GM19372 (cell line): ENCODE measurements around the gene HIPK3.
A peak's percentile ranks its signal among the peaks of the same experiment; 100 is the strongest.
"Not testable (repeated sequence)": the region's sequence is repeated elsewhere in the genome, so short reads cannot be mapped to it uniquely, and the experiment has no call there.

Source experiments
- ATAC-seq: cut with Tn5 transposase; IDR thresholded peaks from one replicate; pipeline ENCODE4 v1.9.1; 2021; ENCODE audit warnings: mild to moderate bottlenecking, low read depth, moderate library complexity; ENCODE audit not compliant: unreplicated experiment

The HIPK3 gene

DNA sequence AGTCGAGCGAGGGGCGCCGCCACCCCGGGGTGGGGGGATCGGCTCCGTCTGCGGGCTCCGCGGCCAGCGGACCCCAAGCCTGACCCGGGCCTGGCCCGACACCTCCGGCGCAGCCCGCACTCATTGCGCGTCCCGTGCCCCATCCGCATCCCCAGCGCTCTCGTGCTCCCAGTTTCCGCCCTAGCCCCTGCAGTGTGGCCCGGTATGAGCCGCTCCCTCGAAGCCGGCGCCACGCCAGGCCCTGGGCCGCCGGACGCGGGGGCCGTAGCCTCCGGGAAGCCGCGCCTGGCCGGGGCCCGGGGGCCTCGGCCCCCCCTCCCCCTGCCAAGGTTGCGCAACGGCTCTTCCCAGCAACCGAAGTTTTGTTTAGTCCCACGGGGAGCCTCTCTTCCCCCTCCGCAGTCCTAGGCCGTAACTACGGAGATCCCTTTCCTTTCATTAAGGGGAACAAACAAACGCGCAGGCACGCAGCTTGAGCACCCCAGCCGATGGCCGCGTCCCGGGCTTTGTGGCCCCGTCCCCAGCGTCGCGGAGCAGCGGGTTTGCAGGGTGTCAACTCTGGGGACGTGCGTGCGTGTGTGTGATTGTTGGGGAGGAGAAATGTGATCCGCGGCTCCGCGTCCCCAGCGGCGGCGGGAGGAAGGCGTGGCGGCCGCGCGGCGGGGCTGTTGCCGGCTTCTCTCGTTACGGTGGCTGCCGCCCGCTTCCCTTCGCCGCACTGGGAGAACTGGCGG, 883 bp downstream of the HIPK3 start:
- ATAC-seq, result peak; percentile 36

GRCh38 chr11:33258631-33259205, 1.5 kb downstream of the HIPK3 start:
- peak; percentile 15 for ATAC-seq

DNA sequence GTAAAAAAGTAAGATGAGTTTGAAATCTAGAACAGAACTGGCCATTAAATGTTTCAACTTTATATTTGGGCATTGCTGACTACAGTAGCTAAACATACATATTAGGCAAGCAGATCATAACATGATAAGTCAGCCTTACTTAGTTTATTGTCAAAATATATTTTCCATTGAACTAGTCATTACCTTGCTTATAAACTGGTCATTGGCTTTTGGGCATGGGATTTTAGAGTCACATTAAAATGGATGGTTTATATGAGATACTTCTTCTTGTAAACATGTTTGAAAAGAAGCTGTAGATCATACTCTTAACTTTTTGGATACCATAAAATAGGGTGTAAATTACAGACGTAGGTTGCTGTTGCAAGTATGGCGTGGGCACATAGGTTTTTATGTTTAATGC, 2.7 kb downstream of the HIPK3 start:
- no peak for ATAC-seq

DNA sequence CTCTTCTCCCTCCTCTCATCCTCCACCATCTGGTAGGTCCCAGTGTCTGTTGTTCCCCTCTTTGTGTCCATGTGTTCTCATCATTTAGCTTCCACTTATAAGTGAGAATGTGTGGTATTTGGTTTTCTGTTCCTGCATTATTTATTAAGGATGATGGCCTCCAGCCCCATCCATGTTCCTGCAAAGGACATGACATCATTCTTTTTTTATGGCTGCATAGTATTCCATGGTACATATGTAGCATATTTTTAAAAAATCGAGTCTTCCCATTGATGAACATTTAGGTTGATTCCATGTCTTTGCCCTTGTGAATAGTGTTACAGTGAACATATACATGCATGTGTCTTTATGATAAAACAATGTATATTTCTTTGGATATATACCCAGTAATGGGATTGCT, 4.2 kb downstream of the HIPK3 start:
- not testable (repeated sequence) for ATAC-seq

DNA sequence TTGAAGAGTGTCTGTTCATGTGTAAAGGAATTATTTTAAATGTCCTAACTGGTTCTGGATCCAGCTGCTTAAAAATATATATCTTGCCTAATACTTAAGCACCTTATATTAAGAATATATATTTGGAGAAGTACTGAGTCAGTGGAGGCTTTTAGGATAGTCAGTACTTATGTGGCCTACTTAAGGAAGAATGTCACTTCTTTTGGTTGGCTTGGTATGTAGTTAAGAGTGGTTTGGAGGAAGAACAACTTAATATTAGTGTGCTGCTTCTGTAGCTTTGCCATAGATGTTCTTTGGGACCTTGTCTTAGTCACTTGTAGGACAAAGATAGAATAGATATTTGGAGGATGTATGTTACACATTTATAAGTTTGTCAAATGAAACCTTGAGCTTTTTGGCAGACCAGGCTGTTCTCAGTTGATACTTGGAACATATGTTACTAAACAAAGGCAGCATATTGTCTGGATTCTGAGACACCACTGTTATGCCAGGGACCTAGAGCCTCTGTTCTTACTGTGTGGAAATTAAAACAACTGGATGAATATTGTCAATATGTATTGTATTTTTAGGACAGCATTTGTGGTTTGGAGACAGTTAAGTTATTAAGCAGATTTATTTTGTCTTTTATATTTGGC, 4.9 kb downstream of the HIPK3 start:
- ATAC-seq, result no peak

DNA sequence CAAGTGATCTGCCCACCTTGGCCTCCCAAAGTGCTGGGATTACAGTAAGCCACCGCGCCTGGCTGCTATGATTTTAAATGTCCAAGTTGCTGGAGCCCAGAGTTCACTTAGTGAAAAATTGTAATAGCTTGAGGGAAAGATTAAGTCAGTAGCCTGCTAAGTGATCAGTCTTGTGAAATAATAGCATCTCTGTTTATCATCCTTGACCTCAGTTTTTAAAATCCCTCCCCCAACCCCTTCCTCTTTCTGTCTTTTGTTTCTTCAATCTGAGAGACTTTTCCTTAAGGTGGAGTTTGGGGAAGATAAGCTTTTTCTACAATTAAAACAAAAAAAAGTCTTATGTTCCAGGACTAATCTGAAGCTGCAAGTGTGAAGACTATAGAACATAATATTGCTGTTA, 6.4 kb downstream of the HIPK3 start:
- no peak for ATAC-seq

DNA sequence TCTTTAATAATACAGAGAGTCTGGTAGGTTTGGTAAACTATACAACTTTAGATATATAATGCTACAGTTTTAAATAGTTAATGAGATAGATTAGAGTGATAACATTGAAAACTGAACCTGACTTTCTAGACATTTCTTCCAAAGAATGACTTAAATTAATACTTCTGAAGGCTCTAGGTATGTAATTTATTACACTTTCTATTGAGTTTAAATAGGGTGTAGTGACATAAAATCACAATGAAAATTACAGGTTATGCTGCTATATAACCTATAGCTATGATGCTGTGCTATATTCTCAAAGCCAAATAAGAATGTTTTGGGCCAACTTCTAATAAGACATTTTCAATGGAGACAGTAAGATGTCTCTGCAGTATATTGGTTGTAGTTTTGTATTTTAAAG, 7.7 kb downstream of the HIPK3 start:
- ATAC-seq, result no peak

DNA sequence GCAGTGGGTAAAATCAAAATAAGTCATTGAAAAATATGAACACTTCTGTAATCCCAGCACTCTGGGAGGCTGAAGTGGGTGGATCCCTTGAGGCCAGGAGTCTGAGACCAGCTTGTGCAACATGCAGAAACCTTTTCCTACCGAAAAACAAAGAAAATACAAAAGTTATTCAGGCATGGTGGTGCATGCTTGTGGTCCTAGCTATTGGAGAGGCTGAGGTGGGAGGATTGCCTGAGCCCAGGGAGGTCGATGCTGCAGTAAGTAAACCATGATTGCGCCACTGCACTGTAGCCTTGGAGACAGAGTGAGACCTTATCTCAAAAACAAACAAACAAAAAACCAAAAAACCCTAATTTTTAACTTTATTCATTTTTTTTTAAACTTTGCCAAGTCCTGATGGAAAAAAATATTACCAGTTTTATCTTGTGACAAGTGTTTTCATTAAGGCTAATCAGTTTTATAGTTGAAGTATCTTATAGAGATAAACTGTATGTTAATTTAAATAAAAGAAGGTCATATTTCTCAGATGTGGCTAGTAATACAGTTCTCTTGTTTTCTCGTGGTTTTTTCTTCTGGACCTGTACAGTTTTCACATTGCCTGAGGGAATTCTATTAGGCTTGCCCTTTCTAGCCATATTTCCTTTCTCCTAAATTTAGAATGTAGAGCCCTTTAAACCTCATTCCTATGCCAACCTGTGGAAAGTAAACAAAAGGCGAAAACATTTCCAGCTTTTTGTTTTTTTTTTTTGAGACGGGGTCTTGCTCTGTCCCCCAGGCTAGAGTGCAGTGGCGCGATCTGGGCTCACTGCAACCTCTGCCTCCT, 9.4 kb downstream of the HIPK3 start:
- ATAC-seq, result no peak

DNA sequence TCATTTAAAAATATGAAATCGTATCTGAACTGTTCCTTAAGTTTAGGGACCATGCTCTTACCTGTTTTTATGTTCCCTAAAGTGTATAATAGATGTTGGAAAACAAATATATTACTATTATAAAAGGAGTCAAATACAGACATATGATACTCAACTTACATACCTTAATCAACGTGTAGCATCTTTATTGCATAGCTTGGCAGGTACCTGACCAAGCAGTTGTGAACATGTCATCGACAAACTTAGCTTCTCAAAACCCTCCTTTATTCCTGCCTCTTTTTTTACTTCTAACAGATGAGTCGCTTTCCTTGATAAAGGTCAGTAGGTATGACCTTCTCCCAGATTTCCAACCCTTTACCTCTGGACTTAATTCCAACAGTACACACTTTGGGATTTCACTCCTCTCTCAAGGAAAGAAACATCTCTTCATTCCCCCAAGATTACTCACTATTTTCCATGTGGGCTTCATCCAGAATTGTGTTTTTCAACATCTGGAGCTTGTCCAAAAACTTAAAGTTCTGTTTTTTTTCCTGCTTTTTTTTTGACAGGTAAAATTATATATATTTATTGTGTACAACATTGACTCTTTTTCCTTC, 11.9 kb downstream of the HIPK3 start:
- no peak for ATAC-seq

DNA sequence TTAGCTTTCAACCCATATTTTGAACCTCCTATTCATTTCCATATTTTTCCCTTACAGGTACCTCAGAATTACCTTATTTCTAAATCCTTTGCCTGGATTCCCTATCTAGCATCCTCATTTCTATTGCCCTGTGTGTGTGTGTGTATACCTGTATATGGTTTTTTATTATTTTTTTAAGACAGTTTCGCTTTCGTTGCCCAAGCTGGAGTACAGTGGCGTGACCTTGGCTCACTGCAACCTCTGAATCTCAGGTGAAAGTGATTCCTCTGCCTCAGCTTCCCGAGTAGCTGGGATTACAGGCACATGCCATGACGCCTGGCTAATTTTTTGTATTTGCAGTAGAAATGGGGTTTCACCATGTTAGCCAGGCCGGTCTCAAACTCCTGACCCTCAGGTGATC, 12.6 kb downstream of the HIPK3 start:
- no peak for ATAC-seq

GRCh38 chr11:33271059-33271458, 13.9 kb downstream of the HIPK3 start:
- ATAC-seq, result no peak

DNA sequence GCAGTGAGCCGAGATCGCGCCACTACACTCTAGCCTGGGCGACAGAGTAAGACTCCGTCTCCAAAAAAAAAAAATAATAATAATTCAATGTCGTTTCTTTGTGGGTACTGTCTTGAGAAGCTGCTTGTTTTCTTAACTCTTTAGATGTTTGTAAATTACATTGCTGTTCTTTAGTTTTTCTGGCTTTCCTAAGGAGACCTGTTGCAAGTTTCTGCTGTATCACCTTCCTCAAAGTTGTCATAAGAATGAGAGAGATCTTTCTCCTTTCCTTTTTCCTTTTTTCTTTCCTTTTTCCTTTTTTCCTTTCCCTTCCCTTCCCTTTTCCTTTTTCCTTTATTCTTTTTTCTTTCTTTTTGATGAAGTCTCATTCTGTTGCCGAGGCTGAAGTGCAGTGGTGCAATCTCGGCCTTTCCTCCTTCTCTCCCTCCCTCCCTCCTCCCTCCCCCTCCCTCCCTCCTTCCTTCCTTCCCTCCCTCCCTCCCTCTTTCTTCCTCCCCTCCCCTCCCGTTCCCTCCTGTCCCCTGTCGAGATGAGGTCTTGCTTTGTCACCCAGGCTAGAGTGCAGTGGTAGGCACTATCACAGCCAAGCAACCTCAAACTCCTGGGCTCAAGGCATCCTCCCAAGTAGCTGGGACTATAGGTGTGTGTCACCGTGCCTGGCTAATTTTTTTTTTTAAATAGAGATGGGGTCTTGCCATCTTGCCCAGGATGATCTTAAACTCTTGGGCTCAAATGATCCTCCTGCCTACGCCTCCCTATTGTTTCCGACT, 15.3 kb downstream of the HIPK3 start:
- no peak for ATAC-seq

GRCh38 chr11:33273656-33274055, 16.5 kb downstream of the HIPK3 start:
- no peak for ATAC-seq

DNA sequence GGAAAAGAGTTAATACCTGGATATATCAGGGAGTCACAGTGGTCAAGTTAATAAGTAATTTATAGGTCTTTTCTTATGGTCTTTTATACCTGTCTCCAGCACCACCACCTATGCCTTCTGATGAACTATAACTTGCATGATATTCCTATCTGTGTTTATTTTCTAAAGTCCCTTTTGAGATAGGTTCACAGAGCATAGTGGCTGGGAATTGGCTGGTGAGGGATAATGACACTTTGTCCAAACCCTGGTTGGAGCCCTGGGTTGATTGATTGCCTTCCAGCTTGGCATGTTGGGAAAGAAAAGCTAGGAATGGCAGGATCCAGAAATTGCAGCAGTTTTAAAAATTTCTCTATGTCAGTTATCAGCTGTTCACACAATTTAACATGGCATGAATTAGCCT, 23.2 kb downstream of the HIPK3 start:
- no peak for ATAC-seq

DNA sequence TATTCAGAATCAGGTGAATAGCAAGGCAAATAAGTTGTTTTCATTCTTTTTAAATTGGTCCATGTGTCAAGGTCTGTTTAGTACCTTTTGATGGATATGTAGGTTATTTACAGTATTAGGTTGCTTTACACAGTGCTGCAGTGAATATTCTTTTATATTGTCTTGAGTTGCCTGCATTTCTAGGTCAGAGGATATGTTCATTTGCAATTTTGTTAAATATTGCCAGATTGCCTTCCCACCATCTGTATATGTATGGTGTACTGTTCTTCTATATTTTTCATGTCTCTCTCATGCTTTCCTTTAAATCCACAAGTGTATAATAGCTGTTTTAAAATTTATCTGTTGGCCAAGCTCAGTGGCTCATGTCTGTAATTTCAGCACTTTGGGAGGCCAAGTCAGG, 24.6 kb downstream of the HIPK3 start:
- no peak for ATAC-seq

DNA sequence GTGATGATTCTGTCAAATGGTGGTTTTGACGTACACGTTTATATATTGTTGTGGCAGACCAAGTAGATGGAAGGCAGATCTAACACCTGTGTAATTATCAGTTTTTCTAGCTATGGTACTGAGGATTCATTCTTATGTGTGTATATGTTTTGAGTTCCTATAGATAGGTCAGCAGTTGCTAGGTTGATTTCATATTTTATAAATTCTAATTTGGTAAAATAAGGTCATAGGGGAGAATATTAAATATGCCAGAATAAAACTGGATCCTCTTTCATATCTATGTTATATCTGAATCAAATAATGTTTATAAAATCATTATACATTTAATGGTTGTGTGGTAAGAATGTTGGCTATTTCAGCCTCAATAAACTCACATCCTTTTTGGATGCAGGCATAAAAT, 27.6 kb downstream of the HIPK3 start:
- no peak for ATAC-seq

DNA sequence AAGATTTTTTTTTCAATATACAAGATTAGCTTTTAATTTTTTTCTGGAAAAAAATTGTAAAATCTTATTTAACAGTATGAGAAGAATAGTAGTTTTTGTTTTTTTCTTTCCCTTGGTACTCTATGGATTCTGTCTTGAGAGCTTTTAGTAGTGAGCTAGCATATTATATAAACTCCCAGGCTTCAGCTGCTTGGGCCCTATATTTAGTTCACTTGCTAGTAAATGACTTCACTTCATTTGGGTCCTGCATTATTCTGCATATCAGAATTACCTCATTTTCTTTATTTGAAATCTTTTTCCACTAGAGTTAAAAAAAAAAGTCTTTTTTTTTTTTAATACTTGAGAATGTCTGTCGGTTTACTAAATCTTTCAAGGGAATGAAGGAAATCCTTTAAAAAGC, 33.1 kb downstream of the HIPK3 start:
- ATAC-seq, result no peak

DNA sequence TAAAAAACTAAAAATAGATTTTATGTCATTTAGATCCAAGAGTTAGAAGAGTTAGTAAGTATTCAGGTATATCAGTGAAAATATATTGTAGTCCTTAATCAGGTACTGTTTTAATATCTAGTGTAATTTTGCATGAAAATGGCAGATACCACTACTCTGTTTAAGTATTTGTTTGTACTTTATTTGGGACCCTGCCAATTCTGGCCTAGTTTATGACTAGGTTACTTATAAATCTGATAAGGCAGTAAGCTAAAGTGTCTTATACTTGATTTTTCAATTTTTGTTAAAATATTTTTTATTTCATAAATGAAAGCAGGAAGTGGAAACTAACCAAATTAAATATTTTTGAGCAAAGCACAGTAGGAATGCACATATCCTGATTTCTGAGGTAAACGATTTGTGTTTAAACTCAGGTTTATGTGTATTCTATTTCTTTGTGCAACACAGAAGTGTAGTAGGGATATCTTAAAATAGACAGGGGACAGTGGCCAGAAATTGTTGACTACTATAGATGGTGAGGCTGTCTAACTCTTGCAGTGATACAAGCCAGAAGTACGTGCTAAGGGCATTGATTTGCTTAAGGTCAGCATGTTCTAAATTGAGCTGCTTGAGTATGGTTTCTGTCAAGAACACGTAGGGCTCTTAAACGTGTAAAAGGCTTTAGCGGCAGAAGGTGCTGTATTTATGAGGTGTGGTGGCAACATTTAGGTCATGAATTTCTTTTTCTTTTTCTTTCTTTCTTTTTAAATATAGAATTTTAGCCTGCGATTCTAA, 34.0 kb downstream of the HIPK3 start:
- ATAC-seq, result peak; percentile 83

GRCh38 chr11:33292311-33292710, 35.1 kb downstream of the HIPK3 start:
- ATAC-seq, result no peak
